ENCODE data around the gene RHOJ. TPM values are rescaled to one million over a fixed set of nuclear protein-coding genes. Genes with fewer than 3 reads are reported as not detected.

The RHOJ gene
- total and polyA plus RNA-seq, 2 of the 13 experiments (the other 11 are each of a cell fraction or from before 2014, with no cell fraction given): 0.22 to 1.3 TPM

DNA sequence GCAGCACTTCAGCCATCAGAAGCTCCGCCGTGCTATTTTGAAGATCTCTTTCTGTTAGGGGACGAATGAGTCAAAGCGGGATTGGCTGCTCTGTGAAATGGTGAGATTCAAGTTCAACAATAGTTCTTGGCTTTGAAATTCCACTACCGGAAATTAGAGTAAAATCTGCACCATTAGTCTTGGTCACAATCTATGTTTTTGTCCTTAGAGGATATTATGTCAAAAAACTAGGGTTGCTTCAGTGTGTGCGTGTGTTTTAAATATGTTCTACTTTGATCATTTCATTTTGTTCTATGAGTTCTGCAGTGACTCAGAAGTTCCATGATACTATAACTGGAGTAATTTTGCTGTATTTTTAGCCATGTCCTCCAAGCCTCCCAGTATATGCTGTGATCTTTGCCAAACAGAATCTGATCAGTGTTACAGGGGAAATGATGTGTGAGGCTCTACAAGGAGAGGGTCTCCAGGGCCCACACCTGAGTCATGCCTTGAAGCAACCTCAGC is 91.9 kb downstream of the RHOJ start:
- H3K79me2 ChIP-seq (ENCODE audit: insufficient read depth, low read length): no peaks in the 10 kb centered on the region
- no peaks in the 10 kb centered on the region for H3K36me3 ChIP-seq (replicated peaks in 1 of 2; ENCODE audit: control insufficient read depth in 1 of 2, insufficient read depth in 2 of 2, low read length in 2 of 2)
- in situ Hi-C loops (cut with HindIII; ENCODE audit: extremely low pct_ligation_motif_present, low pct_unique_long_range_greater_than_20kb): no loop called here
- H3K4me3 ChIP-seq (replicated peaks in 1 of 3; ENCODE audit: insufficient read depth in 1 of 3, low read depth in 2 of 3, low read length in 3 of 3): no peak overlapping the region
- H3K27ac ChIP-seq (ENCODE audit: extremely low read length, insufficient read depth, low read length): no peak overlapping the region
- ATAC-seq (no peak), FAIRE-seq (no peak), DNase-seq (ENCODE audit: low spot score) (no peak)
- H4K20me1 ChIP-seq (ENCODE audit: insufficient read depth, low read length): no peaks in the 10 kb centered on the region
- TF ChIP-seq ZNF281 (CRISPR knock-in tag; IDR thresholded peaks at IDR 0.05; ENCODE audit: borderline replicate concordance): no peak
- TF ChIP-seq KAT2B (IDR thresholded peaks at IDR 0.05; ENCODE audit: borderline replicate concordance, low read depth, low read length): no peak
- no peak for TF ChIP-seq ZNF788 (CRISPR knock-in tag; IDR thresholded peaks at IDR 0.05; ENCODE audit: borderline replicate concordance)
- TF ChIP-seq, protein P1, sequence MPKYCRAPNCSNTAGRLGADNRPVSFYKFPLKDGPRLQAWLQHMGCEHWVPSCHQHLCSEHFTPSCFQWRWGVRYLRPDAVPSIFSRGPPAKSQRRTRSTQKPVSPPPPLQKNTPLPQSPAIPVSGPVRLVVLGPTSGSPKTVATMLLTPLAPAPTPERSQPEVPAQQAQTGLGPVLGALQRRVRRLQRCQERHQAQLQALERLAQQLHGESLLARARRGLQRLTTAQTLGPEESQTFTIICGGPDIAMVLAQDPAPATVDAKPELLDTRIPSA (CRISPR knock-in tag; IDR thresholded peaks at IDR 0.05; ENCODE audit: borderline replicate concordance): no peak
- TF ChIP-seq ZNF335 (CRISPR knock-in tag; IDR thresholded peaks at IDR 0.05): no peak
- TF ChIP-seq FOSL2 (CRISPR knock-in tag; IDR thresholded peaks at IDR 0.05): no peak
- TF ChIP-seq MIER2 (CRISPR knock-in tag; IDR thresholded peaks at IDR 0.05): no peak
- TF ChIP-seq ZNF350 (CRISPR knock-in tag; IDR thresholded peaks at IDR 0.05; ENCODE audit: borderline replicate concordance, low read depth): no peak
- no peak for TF ChIP-seq NFE2 (CRISPR knock-in tag; IDR thresholded peaks at IDR 0.05)
- TF ChIP-seq PHF21A (CRISPR knock-in tag; IDR thresholded peaks at IDR 0.05): no peak
- no peak for TF ChIP-seq ZNF33B (CRISPR knock-in tag; IDR thresholded peaks at IDR 0.05)
- no peak overlapping the region for H3K9ac ChIP-seq (ENCODE audit: insufficient read depth, low read depth, low read length)
- 61% methylated on average over 6 of the region's 6 CpGs for WGBS (ENCODE audit: low lambda C conversion rate)
- intact Hi-C loops (cut with micrococcal nuclease; ENCODE audit: unreplicated experiment): no loop called here
- H3K4me1 ChIP-seq (ENCODE audit: insufficient read depth, low read length): no peaks in the 10 kb centered on the region
- CTCF ChIA-PET (ENCODE audit: low intra/inter-chr PET ratio, low total read pairs): no interaction called here
- H2AFZ ChIP-seq (ENCODE audit: low read length): no peak overlapping the region
- POLR2A ChIA-PET: no interaction called here
- H3K27me3 ChIP-seq (ENCODE audit: control insufficient read depth in 1 of 2, insufficient read depth in 2 of 2, low read length in 2 of 2): peaks cover 0 to 15% of the 10 kb centered on the region in 2 experiments; a peak in 2 of 5 replicates
- no TSS peak for BruUV-seq (replicated peaks)
- no peak overlapping the region for H3K4me2 ChIP-seq (ENCODE audit: low read depth, low read length)
- H3K9me3 ChIP-seq (ENCODE audit: low read length): no peaks in the 10 kb centered on the region
